LNCaP clone FGC (cell line): ENCODE measurements around the gene ETFRF1.
A peak's percentile ranks its signal among the peaks of the same experiment; 100 is the strongest.

Experiments
- DNase-seq: peaks from one replicate; pipeline ENCODE4 v3.0.0-alpha.2; 2011; ENCODE audit warnings: low read depth
- H3K4me3 ChIP-seq: 2 replicates; pipeline ENCODE4 v1.5.1; 2011; ENCODE audit warnings: mild to moderate bottlenecking, low read depth, low read length, control low read depth
- CTCF ChIP-seq: IDR thresholded peaks from 2 replicates; pipeline ENCODE4 v1.5.1; 2012; ENCODE audit warnings: mild to moderate bottlenecking; ENCODE audit not compliant: control insufficient read depth, insufficient read depth; ENCODE audit errors: extremely low read depth

The ETFRF1 gene

GRCh38 chr12:25251769-25252168, 56.7 kb downstream of the ETFRF1 start:
- no peak for DNase-seq
- peak overlapping the region; percentile 65 for H3K4me3 ChIP-seq
- no peak for TF ChIP-seq CTCF

DNA sequence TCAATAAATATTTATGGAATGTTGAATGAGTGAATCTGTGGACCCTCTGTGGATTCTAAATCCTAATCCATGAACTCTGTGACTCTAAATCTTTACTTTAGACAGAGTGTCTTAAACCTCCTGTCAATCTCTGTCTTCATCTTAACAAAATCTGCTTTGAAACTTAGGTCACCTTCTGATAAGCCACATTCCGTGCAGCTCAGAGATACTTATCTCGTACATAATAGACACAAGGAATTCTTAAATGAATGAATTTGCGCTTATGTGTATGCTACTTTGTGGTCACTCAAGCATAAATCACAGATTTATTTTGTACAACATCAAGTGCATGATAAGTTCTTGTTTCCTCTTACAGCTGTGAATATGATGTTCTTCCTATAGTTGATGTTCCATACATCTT, 57.9 kb downstream of the ETFRF1 start:
- DNase-seq, result no peak
- TF ChIP-seq CTCF, result no peak
- no peak overlapping the region for H3K4me3 ChIP-seq

DNA sequence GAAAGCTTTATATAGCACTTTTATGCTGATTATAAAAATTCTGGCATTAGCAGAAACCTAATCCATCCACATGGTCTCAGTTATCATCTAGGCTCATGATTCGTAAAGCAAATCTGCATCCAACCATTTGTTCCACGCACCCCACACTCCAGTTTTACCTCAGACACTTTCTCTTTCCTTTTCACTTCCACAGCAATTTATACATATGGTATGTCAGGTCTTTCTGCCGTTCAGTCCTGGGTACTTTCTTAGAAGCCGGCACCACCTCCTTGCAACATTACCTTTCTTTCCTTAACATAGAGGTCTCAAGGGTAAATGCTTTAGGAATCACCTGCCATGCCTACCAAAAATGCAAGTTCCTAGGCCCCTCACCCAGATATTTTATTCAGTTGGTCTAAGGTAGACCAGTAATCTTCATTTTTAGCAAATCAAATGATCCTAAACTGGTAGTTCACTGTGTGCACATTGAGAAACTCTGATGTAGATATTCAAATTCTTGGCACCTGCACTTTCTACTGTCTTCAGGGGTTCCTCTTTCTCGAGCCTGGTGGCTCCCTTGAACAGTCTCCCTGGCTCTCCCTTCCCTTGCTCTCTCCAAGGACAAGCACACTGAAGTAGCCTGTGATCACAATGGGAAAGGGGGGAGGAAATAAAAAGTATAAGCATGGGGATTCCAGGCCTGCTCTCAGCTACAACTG, 58.5 kb downstream of the ETFRF1 start:
- H3K4me3 ChIP-seq, result no peak overlapping the region
- TF ChIP-seq CTCF, result no peak

DNA sequence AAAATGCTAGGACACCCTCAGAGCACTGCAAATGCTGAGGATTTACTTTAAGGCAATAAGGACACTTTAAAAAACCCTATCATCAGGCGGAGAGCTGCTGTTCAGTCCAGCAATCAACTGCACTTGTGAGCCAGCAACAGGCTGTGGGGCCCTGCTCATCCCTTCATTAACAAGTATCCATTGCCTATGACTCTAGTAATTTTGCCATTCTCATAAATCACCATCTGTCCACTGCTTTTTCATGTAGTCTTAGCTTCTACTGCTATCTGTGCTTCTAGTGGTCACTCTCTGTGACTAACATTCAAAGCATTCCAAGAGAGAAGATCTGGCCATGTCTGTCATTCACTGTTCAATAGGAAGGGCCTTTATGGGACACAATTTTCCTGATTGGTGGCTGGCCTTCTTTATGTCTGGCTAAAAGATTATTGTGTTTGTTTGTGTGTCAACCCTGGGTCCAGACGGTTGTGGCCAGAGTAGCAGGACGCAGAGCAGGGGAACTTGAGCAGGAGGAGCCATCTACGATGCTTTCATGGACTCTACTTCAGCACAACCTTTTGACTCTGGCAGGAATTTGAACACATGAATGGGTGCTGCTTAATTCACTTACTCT, 59.3 kb downstream of the ETFRF1 start:
- no peak for TF ChIP-seq CTCF
- no peak overlapping the region for H3K4me3 ChIP-seq
- DNase-seq, result no peak

More for the DNA sequence above, 58.5 kb downstream of the ETFRF1 start:
- DNase-seq, result no peak
